ENCODE data around the gene FARP1. TPM values are rescaled to one million over a fixed set of nuclear protein-coding genes. Genes with fewer than 3 reads are reported as not detected.

FARP1 gene
- total RNA-seq, 4 donors from 2014 or later: 28.3 to 69.2 (median 36.4) TPM

DNA sequence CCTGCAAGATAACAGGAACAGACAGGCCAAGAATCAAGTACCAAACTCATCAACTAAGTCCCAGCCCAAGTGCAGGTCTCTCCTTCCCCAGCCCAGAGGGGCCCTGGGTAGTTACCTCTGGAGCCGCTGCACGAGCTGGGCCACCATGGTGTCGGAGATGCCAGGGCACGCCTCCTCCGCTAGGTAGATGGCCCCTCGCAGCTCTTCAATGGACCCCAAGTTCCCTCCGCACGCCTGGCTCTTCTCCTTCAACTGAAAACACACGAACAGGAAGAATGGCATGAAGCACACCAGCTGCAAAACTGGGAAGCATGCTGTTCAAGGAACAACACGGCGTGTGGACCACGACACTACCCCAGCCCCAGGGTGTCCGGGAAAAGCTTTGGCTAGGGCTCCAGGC is 314.2 kb downstream of the FARP1 start:
- no peak for TF ChIP-seq POLR2A (IDR thresholded peaks at IDR 0.05)
- no peak for TF ChIP-seq CTCF (IDR thresholded peaks at IDR 0.05)
- TF ChIP-seq EP300 (IDR thresholded peaks at IDR 0.05): no peak
- TF ChIP-seq POLR2AphosphoS5 (IDR thresholded peaks at IDR 0.05): no peak
- H3K4me1 ChIP-seq: peaks cover 0 to 54% (median 8%) of the 10 kb centered on the region in 3 donors
- no peaks in the 10 kb centered on the region for H3K9me3 ChIP-seq
- 87 to 100% methylated on average over 2 to 6 of the region's 13 CpGs for WGBS, 2 donors (ENCODE audit: low coverage in 1 of 2)
- H3K36me3 ChIP-seq: peaks cover 0 to 67% of the 10 kb centered on the region in 2 donors
- no peak overlapping the region for H3K4me3 ChIP-seq
- ATAC-seq: no peak
- H3K27me3 ChIP-seq: no peaks in the 10 kb centered on the region
- peak overlapping the region in 3 of 4 donors; percentile 56 to 87 (median 65) for H3K27ac ChIP-seq

- peaks cover 0 to 78% of the 10 kb centered on the region in 2 donors for H3K36me3 ChIP-seq
- peaks cover 0 to 62% (median 8%) of the 10 kb centered on the region in 3 donors for H3K4me1 ChIP-seq
These were observed 315.5 kb downstream of the FARP1 start for GRCh38 chr13:98458431-98458830.

DNA sequence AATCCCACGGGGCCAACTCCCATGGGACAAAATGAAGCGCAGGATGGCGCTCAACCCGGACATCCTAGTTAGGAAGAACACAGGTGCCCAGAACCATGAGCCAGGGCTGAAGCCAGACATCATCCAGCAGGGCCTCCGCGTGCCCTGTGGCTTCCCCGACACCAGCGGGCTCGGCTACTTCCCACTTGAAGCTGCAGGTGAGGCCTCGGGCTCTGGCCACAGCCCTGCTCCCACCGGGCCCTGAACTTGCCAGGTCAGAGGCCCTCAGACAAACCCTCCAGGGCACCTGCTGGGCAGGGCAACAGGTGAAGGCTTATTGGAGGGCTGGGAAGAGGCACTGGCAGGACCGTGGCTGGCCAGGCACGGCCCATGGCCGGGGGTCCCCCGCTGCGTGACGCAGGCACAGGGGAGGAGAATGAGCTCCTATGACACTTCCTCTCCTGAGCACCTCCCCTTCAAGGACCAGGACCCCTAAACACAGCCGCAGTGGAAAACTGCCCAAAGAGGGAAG is 316.3 kb downstream of the FARP1 start:
- ATAC-seq: no peak
- Histone ChIP-seq H3K27ac (peak overlapping the region in 1 of 4 donors; percentile 28), H3K4me3 (no peak overlapping the region), H3K36me3 (peaks cover 0 to 79% of the 10 kb centered on the region in 2 donors), H3K4me1 (peaks cover 0 to 60% (median 4%) of the 10 kb centered on the region in 3 donors), H3K9me3 (no peaks in the 10 kb centered on the region), H3K27me3 (no peaks in the 10 kb centered on the region)
- 83% methylated on average over 1 of the region's 18 CpGs; no CpG with 5 or more reads in 1 of the 2 donors for WGBS, 2 donors (ENCODE audit: low coverage in 1 of 2)
- TF ChIP-seq CTCF (IDR thresholded peaks at IDR 0.05): no peak
- TF ChIP-seq POLR2AphosphoS5 (IDR thresholded peaks at IDR 0.05): no peak
- no peak for TF ChIP-seq EP300 (IDR thresholded peaks at IDR 0.05)
- TF ChIP-seq POLR2A (IDR thresholded peaks at IDR 0.05): no peak

More at GRCh38 chr13:98458431-98458830, 315.5 kb downstream of the FARP1 start:
- H3K27me3 ChIP-seq: no peaks in the 10 kb centered on the region
- 100% methylated on average over 4 of the region's 16 CpGs; no CpG with 5 or more reads in 1 of the 2 donors for WGBS, 2 donors (ENCODE audit: low coverage in 1 of 2)
- H3K27ac ChIP-seq: peak overlapping the region in 3 of 4 donors; percentile 12 to 28 (median 18)
- no peaks in the 10 kb centered on the region for H3K9me3 ChIP-seq
- ATAC-seq: no peak
- no peak overlapping the region for H3K4me3 ChIP-seq
- TF ChIP-seq CTCF (IDR thresholded peaks at IDR 0.05) (no peak), EP300 (IDR thresholded peaks at IDR 0.05) (no peak), POLR2A (IDR thresholded peaks at IDR 0.05) (no peak), POLR2AphosphoS5 (IDR thresholded peaks at IDR 0.05) (no peak)

DNA sequence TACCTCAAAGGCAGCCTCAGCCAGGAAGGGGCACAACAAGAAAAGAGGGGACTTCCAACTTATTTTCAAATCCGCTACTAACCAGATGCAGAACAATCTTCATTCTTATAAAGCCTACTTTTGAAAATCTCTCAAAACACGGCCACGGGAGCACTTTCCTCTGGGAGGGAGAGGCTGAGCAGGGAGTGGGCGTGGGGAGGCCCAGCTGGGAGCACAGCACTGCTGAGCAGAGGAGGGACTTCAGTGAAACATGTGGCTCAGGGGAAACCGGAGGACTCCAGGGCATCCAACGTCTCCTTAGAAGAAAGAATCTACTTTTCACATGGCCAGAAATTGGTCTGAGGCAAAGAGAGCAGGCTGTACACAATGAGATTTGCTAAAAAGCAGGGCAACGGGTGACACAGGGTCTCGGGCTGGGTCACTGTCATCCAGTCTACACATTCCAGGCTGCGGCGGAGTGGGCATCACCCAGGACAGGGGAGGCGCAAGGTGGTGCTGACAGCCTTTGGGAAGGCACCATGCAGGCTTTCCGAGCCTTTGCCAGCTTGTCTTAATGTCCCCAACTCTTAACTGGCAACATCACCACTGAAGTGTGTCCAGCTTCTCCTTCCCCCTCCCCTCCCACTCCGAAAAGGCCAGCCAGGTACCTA is 317.0 kb downstream of the FARP1 start:
- Histone ChIP-seq H3K4me1 (peaks cover 0 to 57% (median under 1%) of the 10 kb centered on the region in 3 donors), H3K4me3 (no peak overlapping the region), H3K9me3 (no peaks in the 10 kb centered on the region), H3K36me3 (peaks cover 0 to 81% of the 10 kb centered on the region in 2 donors), H3K27me3 (no peaks in the 10 kb centered on the region), H3K27ac (peak overlapping the region in 1 of 4 donors; percentile 28)
- WGBS, 2 donors (ENCODE audit: low coverage in 1 of 2): 72 to 85% methylated on average over 5 to 10 of the region's 13 CpGs
- ATAC-seq: no peak
- no peak for TF ChIP-seq POLR2AphosphoS5 (IDR thresholded peaks at IDR 0.05)
- TF ChIP-seq CTCF (IDR thresholded peaks at IDR 0.05): no peak
- TF ChIP-seq POLR2A (IDR thresholded peaks at IDR 0.05): no peak
- no peak for TF ChIP-seq EP300 (IDR thresholded peaks at IDR 0.05)

DNA sequence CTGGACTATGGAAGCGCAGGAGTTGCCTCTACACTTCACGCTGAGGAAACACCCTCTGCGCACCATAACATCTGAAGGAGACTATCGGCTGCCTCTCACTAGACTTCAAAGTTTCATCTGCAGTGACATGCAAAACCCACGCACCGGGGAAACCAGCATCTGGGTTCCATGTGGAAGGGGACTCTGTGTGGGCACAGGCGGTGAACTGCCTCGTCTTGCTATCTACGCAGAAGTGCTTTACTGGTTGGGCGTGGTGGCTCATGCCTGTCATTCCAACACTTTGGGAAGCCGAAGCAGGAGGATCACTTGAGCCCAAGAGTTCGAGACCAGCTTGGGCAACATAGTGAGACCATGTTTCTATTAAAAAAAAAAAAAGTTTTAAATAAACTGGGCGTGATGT is 317.6 kb downstream of the FARP1 start:
- Histone ChIP-seq H3K4me3 (no peak overlapping the region), H3K9me3 (no peaks in the 10 kb centered on the region), H3K4me1 (peaks cover 0 to 57% (median 0%) of the 10 kb centered on the region in 3 donors), H3K36me3 (peaks cover 0 to 87% of the 10 kb centered on the region in 2 donors), H3K27me3 (no peaks in the 10 kb centered on the region), H3K27ac (no peak overlapping the region)
- ATAC-seq: no peak
- TF ChIP-seq POLR2AphosphoS5 (IDR thresholded peaks at IDR 0.05) (no peak), CTCF (IDR thresholded peaks at IDR 0.05) (no peak), POLR2A (IDR thresholded peaks at IDR 0.05) (no peak), EP300 (IDR thresholded peaks at IDR 0.05) (no peak)
- WGBS, 2 donors (ENCODE audit: low coverage in 1 of 2): 84 to 94% methylated on average over 2 to 6 of the region's 13 CpGs

Measured in gastroesophageal sphincter (tissue), 4 donors.